Keratinocyte (primary cell): ENCODE data around the gene FABP7. TPM values are rescaled to one million over a fixed set of nuclear protein-coding genes. Genes with fewer than 3 reads are reported as not detected.

Experiments used
- DNase-seq: peaks from one replicate; pipeline ENCODE4 v3.0.0-alpha.2; 2011; ENCODE audit warnings: low read depth, missing footprints, low spot score
- FAIRE-seq: peaks from 2 replicates; lab custom pipeline; 2011; peaks lifted over from hg19 to GRCh38; lab: Jason Lieb, UNC
- H2AFZ ChIP-seq: 2 replicates; pipeline ENCODE4 v1.6.0; 2012; ENCODE audit warnings: low read length, control low read depth, inconsistent platforms; ENCODE audit not compliant: control insufficient read depth
- H3K27ac ChIP-seq: 2 replicates; pipeline ENCODE4 v1.5.1; 2011; ENCODE audit warnings: low read length; ENCODE audit not compliant: control insufficient read depth, insufficient read depth
- H3K27me3 ChIP-seq: 3 replicates; pipeline ENCODE4 v1.6.0; 2011; ENCODE audit warnings: low read length; ENCODE audit not compliant: control insufficient read depth, insufficient read depth; ENCODE audit errors: extremely low read depth
- H3K36me3 ChIP-seq, 2 experiments: 2 replicates in 1 of 2; 3 replicates in 1 of 2; pipeline ENCODE4 v1.5.1; 2011; ENCODE audit warnings: low read length in 2 of 2, mild to moderate bottlenecking in 1 of 2; ENCODE audit not compliant: control insufficient read depth in 2 of 2, insufficient read depth in 2 of 2; ENCODE audit errors: extremely low read depth in 1 of 2
- H3K4me1 ChIP-seq: 3 replicates; pipeline ENCODE4 v1.5.1; 2011; ENCODE audit warnings: low read length; ENCODE audit not compliant: control insufficient read depth, insufficient read depth; ENCODE audit errors: extremely low read depth
- H3K4me2 ChIP-seq: 3 replicates; pipeline ENCODE4 v1.6.0; 2011; ENCODE audit warnings: low read depth, low read length; ENCODE audit not compliant: control insufficient read depth, insufficient read depth; ENCODE audit errors: extremely low read depth
- H3K4me3 ChIP-seq, 3 experiments: fragments of 200-600 bp in 1 of 3; sonication (generic) in 1 of 3; 2 replicates in 2 of 3; 3 replicates in 1 of 3; pipeline ENCODE4 v1.5.1; 2011 to 2016; ENCODE audit warnings: low read length in 3 of 3, mild to moderate bottlenecking in 3 of 3, control low read depth in 2 of 3, inconsistent platforms in 1 of 3, low read depth in 1 of 3, mixed read lengths in 1 of 3, mixed run types in 1 of 3, moderate library complexity in 1 of 3; ENCODE audit not compliant: control insufficient read depth in 2 of 3, insufficient read depth in 2 of 3; ENCODE audit errors: extremely low read depth in 1 of 3
- H3K79me2 ChIP-seq: 2 replicates; pipeline ENCODE4 v1.6.0; 2012; ENCODE audit warnings: low read length; ENCODE audit not compliant: control insufficient read depth, insufficient read depth
- H3K9ac ChIP-seq: 3 replicates; pipeline ENCODE4 v1.6.0; 2011; ENCODE audit warnings: low read length; ENCODE audit not compliant: control insufficient read depth, insufficient read depth; ENCODE audit errors: extremely low read depth
- H3K9me1 ChIP-seq: 3 replicates; pipeline ENCODE4 v1.6.0; 2011; ENCODE audit warnings: low read length; ENCODE audit not compliant: control insufficient read depth, insufficient read depth; ENCODE audit errors: extremely low read depth
- H3K9me3 ChIP-seq: 2 replicates; pipeline ENCODE4 v1.5.1; 2012; ENCODE audit warnings: low read depth, low read length; ENCODE audit not compliant: control insufficient read depth
- H4K20me1 ChIP-seq: 3 replicates; pipeline ENCODE4 v1.6.0; 2011; ENCODE audit warnings: low read length; ENCODE audit not compliant: control insufficient read depth, insufficient read depth; ENCODE audit errors: extremely low read depth
- EZH2 ChIP-seq: IDR thresholded peaks from one replicate; pipeline ENCODE4 v1.6.1; 2012; ENCODE audit warnings: inconsistent platforms, mild to moderate bottlenecking, low read length, moderate library complexity
- dilution Hi-C: fragments of 300-500 bp; cut with MboI; formaldehyde crosslinking; loops from one replicate; pipeline ENCODE4 v1.7.0; 2020; ENCODE audit warnings: low sequenced_read_pairs; ENCODE audit not compliant: extremely low pct_ligation_motif_present
- polyA plus RNA-seq, 5 experiments: library from polyadenylated mRNA; depleted of rRNA in 3 of 5; stranded (reverse) in 3 of 5; stranded (forward) in 1 of 5; unstranded in 1 of 5; fragments of >200 nt; gene quantifications; 1 replicate in 1 of 5; 2 replicates in 3 of 5; 3 replicates in 1 of 5; pipeline versions ENCODE4 v1.2.1 to v1.2.3, GENCODE V29; 2011 to 2012; ENCODE audit warnings: missing spikeins in 2 of 5, low read depth in 1 of 5, low replicate concordance in 1 of 5
- small RNA-seq, 3 experiments: library from RNA; depleted of rRNA; stranded (forward); fragments of <200 nt; gene quantifications; one replicate each; pipeline ENCODE3, GENCODE V24; 2012; ENCODE audit warnings: low read depth in 3 of 3, low replicate concordance in 1 of 3; ENCODE audit not compliant: insufficient read length in 3 of 3
- TF ChIP-seq, protein P1 (sequence below), 3 experiments: IDR thresholded peaks in 1 of 3; conservative IDR thresholded peaks in 1 of 3; optimal IDR thresholded peaks in 1 of 3; 2 replicates in 2 of 3; 3 replicates in 1 of 3; pipeline versions ENCODE3 to v1.5.1; 2011; ENCODE audit warnings: low read length in 3 of 3, mild to moderate bottlenecking in 3 of 3, moderate library complexity in 2 of 3, control low read depth in 1 of 3, inconsistent platforms in 1 of 3; ENCODE audit not compliant: insufficient read depth in 2 of 3; ENCODE audit errors: extremely low read depth in 1 of 3

The FABP7 gene
- polyA plus RNA-seq, 1 donor (not counting 4 experiments of a cell fraction or from before 2014, with no cell fraction given): not detected

DNA sequence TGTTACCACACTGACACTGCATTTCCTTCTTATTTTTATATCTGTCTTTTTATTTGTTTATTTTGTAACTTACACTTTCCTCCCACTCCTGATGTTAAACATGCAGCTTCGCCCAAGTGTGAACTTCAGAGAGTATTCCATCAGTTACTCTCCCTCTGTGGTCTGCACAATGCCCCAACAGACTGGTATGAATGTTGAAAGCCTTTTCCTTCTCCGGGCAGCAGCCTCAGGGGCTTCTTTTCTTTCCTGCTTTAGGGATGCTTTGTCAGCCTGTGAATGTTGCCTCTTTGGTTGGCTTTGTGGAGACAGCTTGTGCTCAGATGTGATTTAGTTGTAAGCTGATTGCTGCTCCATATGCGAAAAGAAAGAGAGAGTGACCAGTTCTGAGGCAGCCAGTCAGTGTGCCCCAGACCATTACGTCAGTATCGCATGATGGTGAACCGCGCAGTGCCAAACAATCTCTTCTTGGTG, 53.5 kb downstream of the FABP7 start:
- no peaks in the 10 kb centered on the region for H3K9me1 ChIP-seq
- no peaks in the 10 kb centered on the region for H3K27me3 ChIP-seq
- no peaks in the 10 kb centered on the region for H3K36me3 ChIP-seq
- TF ChIP-seq, protein P1, sequence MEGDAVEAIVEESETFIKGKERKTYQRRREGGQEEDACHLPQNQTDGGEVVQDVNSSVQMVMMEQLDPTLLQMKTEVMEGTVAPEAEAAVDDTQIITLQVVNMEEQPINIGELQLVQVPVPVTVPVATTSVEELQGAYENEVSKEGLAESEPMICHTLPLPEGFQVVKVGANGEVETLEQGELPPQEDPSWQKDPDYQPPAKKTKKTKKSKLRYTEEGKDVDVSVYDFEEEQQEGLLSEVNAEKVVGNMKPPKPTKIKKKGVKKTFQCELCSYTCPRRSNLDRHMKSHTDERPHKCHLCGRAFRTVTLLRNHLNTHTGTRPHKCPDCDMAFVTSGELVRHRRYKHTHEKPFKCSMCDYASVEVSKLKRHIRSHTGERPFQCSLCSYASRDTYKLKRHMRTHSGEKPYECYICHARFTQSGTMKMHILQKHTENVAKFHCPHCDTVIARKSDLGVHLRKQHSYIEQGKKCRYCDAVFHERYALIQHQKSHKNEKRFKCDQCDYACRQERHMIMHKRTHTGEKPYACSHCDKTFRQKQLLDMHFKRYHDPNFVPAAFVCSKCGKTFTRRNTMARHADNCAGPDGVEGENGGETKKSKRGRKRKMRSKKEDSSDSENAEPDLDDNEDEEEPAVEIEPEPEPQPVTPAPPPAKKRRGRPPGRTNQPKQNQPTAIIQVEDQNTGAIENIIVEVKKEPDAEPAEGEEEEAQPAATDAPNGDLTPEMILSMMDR (optimal IDR thresholded peaks at IDR 0.05 in 1 of 3, IDR thresholded peaks at IDR 0.05 in 1 of 3, conservative IDR thresholded peaks at IDR 0.05 in 1 of 3; ENCODE audit: extremely low read depth in 1 of 3, insufficient read depth in 2 of 3, low read length in 3 of 3): no peak
- no peak for TF ChIP-seq EZH2
- H3K79me2 ChIP-seq: no peaks in the 10 kb centered on the region
- no peak overlapping the region for H3K9ac ChIP-seq
- FAIRE-seq (no peak), DNase-seq (no peak)
- dilution Hi-C loops: no loop called here
- no peak overlapping the region for H3K4me3 ChIP-seq
- no peaks in the 10 kb centered on the region for H3K9me3 ChIP-seq
- no peak overlapping the region for H2AFZ ChIP-seq
- no peak overlapping the region for H3K27ac ChIP-seq
- no peak overlapping the region for H3K4me2 ChIP-seq
- H3K4me1 ChIP-seq: no peaks in the 10 kb centered on the region
- no peaks in the 10 kb centered on the region for H4K20me1 ChIP-seq

Small RNA genes within 50 kb of the gene (small RNA-seq; reads per million reads assigned to genes)
- gene RN7SL564P: 0 reads per million in 3 experiments

Other genes starting within 250 kb of the FABP7 start
- gene PKIB, start 169.3 kb upstream of the FABP7 start, polyA plus RNA-seq: 4.4 to 8.7 TPM (median 5.8 TPM) in 3 replicates
- gene SMPDL3A, start 9.5 kb downstream of the FABP7 start, polyA plus RNA-seq: 6.2 to 13.4 TPM (median 10.8 TPM) in 3 replicates
- not detected in 3 replicates for gene CLVS2, start 216.5 kb downstream of the FABP7 start, polyA plus RNA-seq